ENCODE results near the gene SNX22. TPM values are rescaled to one million over a fixed set of nuclear protein-coding genes. Genes with fewer than 3 reads are reported as not detected.

SNX22 gene
- total and polyA plus RNA-seq, 12 donors = 0.66 to 10.0 (median 1.6) TPM

DNA sequence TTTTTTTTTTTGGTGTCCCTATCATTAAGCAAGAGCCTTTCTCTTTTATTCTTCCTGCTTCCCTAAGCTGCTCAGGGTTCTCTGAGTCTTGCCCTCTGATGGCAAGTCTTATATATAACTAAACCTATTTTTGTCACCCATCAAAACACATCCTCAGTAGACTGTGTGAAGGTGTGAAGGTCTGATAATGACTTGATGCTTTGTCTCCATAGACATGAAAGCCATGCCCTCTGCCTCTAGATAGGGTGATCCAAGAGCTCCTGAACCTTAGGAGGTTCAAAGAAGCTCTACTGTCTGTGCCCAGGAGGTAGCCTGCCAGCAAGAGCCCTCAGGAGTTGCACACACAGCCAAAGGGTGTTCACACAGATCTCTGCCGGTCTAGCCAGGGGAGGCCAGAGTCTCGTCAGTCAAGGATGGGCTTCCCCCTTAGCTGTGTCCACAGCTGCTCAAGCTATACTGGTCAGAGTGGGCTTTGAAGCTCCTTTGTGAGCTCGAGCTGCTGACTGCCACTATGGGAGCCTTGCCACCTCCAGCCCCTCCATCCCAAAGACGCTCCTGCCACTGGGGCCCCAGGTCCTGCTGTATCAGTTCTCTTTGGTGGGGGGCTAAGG lies 13.1 kb upstream of the SNX22 start:
- DNase-seq (no peak), ATAC-seq (no peak)
- intact Hi-C loops (cut with DNase I) = no loop called here
- Histone ChIP-seq H3K4me1 (peaks cover 0 to 22% (median 11%) of the 10 kb centered on the region in 9 donors), H3K9me3 (no peaks in the 10 kb centered on the region), H3K4me3 (no peak overlapping the region), H3K27me3 (no peaks in the 10 kb centered on the region), H3K27ac (no peak overlapping the region), H3K36me3 (peaks cover 0 to 93% (median 41%) of the 10 kb centered on the region in 9 donors)
- WGBS, 2 donors = 97% methylated on average over 4 of the region's 4 CpGs
- TF ChIP-seq, protein P1, sequence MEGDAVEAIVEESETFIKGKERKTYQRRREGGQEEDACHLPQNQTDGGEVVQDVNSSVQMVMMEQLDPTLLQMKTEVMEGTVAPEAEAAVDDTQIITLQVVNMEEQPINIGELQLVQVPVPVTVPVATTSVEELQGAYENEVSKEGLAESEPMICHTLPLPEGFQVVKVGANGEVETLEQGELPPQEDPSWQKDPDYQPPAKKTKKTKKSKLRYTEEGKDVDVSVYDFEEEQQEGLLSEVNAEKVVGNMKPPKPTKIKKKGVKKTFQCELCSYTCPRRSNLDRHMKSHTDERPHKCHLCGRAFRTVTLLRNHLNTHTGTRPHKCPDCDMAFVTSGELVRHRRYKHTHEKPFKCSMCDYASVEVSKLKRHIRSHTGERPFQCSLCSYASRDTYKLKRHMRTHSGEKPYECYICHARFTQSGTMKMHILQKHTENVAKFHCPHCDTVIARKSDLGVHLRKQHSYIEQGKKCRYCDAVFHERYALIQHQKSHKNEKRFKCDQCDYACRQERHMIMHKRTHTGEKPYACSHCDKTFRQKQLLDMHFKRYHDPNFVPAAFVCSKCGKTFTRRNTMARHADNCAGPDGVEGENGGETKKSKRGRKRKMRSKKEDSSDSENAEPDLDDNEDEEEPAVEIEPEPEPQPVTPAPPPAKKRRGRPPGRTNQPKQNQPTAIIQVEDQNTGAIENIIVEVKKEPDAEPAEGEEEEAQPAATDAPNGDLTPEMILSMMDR (IDR thresholded peaks at IDR 0.05) = no peak

DNA sequence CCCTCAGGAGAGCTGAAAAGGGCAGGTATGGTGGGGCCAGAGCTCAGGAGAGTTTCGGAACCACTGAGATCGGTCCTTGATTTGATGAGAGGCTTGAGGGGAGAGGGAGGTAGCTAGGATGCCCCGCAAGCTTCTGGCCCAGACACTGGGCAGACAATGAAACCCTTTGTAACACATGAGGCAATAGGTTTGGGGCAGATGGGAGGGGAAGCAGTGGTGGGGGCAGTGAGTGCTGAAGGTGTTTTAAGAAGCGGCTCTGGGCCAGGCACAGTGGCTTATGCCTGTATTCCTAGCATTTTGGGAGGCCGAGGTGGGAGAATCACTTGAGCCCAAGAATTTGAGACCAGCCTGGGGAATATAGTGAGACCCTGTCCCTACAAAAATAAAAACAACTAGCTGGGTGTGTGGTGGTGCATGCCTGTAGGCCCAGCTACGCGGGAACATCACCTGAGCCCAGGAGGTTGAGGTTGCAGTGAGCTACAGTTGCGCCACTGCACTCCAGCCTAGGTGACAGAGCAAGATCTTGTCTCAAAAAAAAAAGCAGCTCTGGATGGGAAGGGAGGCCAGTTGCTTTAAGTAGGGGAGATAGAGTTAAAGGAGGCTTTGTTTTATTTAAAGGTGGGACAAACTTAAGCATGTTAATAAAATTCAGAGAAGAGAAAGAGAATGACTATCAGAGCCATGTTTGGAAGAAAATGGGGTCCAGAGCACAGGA lies 9.6 kb upstream of the SNX22 start:
- H3K27ac ChIP-seq = no peak overlapping the region
- H3K4me1 ChIP-seq = peaks cover under 1 to 20% (median 8%) of the 10 kb centered on the region in 9 donors
- TF ChIP-seq, protein P1 (IDR thresholded peaks at IDR 0.05) = no peak
- intact Hi-C loops (cut with DNase I) = no loop called here
- H3K4me3 ChIP-seq = no peak overlapping the region
- no peaks in the 10 kb centered on the region for H3K27me3 ChIP-seq
- no peaks in the 10 kb centered on the region for H3K9me3 ChIP-seq
- peaks cover 0 to 89% (median 35%) of the 10 kb centered on the region in 9 donors for H3K36me3 ChIP-seq
- DNase-seq (no peak), ATAC-seq (no peak)
- 97 to 98% methylated on average over 8 of the region's 8 CpGs for WGBS, 2 donors

DNA sequence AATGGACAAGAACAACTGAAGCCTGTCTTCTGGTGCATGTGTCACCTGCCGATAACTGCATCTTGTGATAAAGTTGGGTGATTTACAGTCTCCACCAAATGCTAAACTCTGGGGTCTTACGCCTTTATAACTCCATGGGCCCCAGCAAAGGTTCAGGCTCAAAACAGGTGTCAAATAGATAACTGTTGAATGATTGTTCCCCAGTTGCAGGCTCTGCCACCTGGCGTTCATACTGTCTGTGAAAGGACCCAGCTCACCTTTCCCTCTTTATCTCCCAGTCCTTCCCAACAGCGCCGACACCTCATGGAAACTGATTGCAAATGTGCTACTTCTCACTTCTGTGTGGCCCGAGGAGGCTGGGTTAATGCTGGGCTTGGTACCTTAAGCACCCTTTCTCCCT lies 8.3 kb upstream of the SNX22 start:
- Histone ChIP-seq H3K4me1 (peaks cover 2 to 21% (median 11%) of the 10 kb centered on the region in 9 donors), H3K27me3 (no peaks in the 10 kb centered on the region), H3K27ac (no peak overlapping the region), H3K36me3 (peaks cover 0 to 76% (median 22%) of the 10 kb centered on the region in 9 donors), H3K4me3 (no peak overlapping the region), H3K9me3 (no peaks in the 10 kb centered on the region)
- ATAC-seq (no peak), DNase-seq (no peak)
- 86 to 87% methylated on average over 6 of the region's 6 CpGs for WGBS, 2 donors
- intact Hi-C loops (cut with DNase I) = no loop called here
- TF ChIP-seq, protein P1 (IDR thresholded peaks at IDR 0.05) = no peak

DNA sequence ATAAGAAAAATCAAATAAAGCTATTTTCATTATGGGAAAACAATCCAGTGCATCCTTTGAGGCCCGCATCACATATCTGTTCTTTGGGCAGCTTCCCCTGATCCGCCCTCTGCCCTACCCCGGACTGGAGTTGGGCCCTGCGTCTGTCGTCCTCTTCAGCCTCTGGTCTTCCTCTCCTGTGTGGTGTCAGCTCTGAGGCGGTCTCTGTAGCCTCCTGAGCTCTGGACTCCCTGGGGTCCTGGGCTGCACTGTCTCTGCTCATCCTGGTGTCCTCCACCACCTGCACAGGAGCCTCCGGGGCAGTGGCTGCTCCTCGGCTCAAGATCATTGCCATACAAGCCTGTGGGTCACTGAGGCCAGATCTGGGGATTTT lies 7.4 kb upstream of the SNX22 start:
- WGBS, 2 donors = 86 to 94% methylated on average over 8 of the region's 8 CpGs
- peaks cover 0 to 69% (median 21%) of the 10 kb centered on the region in 9 donors for H3K36me3 ChIP-seq
- intact Hi-C loops (cut with DNase I) = no loop called here
- H3K4me3 ChIP-seq = no peak overlapping the region
- ATAC-seq (no peak), DNase-seq (no peak)
- peaks cover 2 to 21% (median 11%) of the 10 kb centered on the region in 9 donors for H3K4me1 ChIP-seq
- H3K27ac ChIP-seq = peak overlapping the region in 1 of 10 donors; percentile 6
- TF ChIP-seq, protein P1 (IDR thresholded peaks at IDR 0.05) = no peak
- no peaks in the 10 kb centered on the region for H3K9me3 ChIP-seq
- no peaks in the 10 kb centered on the region for H3K27me3 ChIP-seq
